AG04450 (cell line): Measurements from ENCODE around the gene PRSS57. TPM values are rescaled to one million over a fixed set of nuclear protein-coding genes. Genes with fewer than 3 reads are reported as not detected.

Source experiments
- CTCF ChIA-PET: fragments of 300-600, 350-600 bp; formaldehyde crosslinking; extraction: SDS; loops from one replicate; lab custom pipeline; 2022; ENCODE audit warnings: antibody characterized with exemption, inconsistent platforms; lab: Charles Lee
- POLR2A ChIA-PET: fragments of 350-600 bp; formaldehyde crosslinking; extraction: SDS; loops from one replicate; lab custom pipeline; 2021; ENCODE audit warnings: antibody characterized with exemption, inconsistent platforms; lab: Yijun Ruan, JAX
- DNase-seq: peaks from one replicate; pipeline ENCODE4 v3.0.0-alpha.2; 2011; ENCODE audit warnings: low read depth, low spot score
- H3K27ac ChIP-seq: one replicate; pipeline ENCODE4 v1.5.1; 2012; ENCODE audit warnings: low read depth, low read length, control low read depth
- H3K27me3 ChIP-seq: one replicate; pipeline ENCODE4 v1.6.0; 2012; ENCODE audit warnings: low read length; ENCODE audit not compliant: control insufficient read depth, insufficient read depth
- H3K4me3 ChIP-seq: 2 replicates; pipeline ENCODE4 v1.5.1; 2011; ENCODE audit warnings: mild to moderate bottlenecking, low read depth, low read length, control low read depth
- H3K9me3 ChIP-seq: 2 replicates; pipeline ENCODE4 v1.5.1; 2012; ENCODE audit warnings: low read length; ENCODE audit not compliant: control insufficient read depth, insufficient read depth
- polyA plus RNA-seq: library from polyadenylated mRNA; depleted of rRNA; stranded (reverse); fragments of >200 nt; gene quantifications from 2 replicates; pipeline ENCODE4 v1.2.3, GENCODE V29; 2011; rRNA removed
- TF ChIP-seq, protein P1 (sequence below): IDR thresholded peaks from 2 replicates; pipeline ENCODE4 v1.5.1; 2011; ENCODE audit warnings: low read depth, low read length, control low read depth, inconsistent platforms

PRSS57 gene
- polyA plus RNA-seq, 1 experiment: not detected

DNA sequence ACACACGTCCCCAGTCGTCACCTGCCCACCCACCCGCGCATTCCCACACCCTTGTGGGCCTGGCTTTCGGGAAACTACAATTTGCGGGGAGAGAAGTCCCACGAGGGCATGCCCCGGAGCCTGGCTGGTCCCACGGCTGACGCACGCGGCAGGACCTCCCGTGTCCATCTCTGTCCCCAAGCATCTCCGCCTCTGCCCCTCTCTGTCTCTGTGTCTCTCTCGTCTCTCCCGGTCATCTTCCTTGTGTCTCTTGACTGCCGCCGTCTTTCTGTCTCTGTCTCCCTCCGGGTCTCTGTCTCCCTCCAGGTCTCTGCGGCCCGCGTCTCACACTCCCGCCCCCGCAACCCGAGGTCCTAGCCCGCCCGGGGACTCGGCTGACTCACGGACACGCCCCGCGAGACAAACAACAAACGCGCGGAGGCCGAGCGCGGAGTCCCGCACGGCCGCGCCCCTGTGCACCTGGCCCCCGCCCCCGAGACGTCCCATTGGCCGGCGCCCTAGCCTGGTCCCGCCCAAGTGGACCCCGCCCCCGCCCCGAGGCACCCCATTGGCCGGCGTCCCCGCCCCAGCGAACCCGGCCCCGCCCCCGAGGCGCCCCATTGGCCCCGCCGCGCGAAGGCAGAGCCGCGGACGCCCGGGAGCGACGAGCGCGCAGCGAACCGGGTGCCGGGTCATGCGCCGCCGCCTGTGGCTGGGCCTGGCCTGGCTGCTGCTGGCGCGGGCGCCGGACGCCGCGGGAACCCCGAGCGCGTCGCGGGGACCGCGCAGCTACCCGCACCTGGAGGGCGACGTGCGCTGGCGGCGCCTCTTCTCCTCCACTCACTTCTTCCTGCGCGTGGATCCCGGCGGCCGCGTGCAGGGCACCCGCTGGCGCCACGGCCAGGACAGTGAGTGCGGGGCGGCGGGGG lies 55.7 kb downstream of the PRSS57 start, which contains the start of gene FGF22:
Gene FGF22 (plus strand): TSS at position 627 of the 908 bp plus-strand sequence. CDS start 47 bp downstream, at position 674.
- TF ChIP-seq, protein P1, sequence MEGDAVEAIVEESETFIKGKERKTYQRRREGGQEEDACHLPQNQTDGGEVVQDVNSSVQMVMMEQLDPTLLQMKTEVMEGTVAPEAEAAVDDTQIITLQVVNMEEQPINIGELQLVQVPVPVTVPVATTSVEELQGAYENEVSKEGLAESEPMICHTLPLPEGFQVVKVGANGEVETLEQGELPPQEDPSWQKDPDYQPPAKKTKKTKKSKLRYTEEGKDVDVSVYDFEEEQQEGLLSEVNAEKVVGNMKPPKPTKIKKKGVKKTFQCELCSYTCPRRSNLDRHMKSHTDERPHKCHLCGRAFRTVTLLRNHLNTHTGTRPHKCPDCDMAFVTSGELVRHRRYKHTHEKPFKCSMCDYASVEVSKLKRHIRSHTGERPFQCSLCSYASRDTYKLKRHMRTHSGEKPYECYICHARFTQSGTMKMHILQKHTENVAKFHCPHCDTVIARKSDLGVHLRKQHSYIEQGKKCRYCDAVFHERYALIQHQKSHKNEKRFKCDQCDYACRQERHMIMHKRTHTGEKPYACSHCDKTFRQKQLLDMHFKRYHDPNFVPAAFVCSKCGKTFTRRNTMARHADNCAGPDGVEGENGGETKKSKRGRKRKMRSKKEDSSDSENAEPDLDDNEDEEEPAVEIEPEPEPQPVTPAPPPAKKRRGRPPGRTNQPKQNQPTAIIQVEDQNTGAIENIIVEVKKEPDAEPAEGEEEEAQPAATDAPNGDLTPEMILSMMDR: no peak
- CTCF ChIA-PET: no interaction called here
- Histone ChIP-seq H3K27me3 (no peaks in the 10 kb centered on the region), H3K9me3 (no peaks in the 10 kb centered on the region; the same call in 1 of the 2 replicates), H3K27ac (no peak within 1 kb of the TSS), H3K4me3 (peak within 1 kb of the TSS; percentile 50)
- peak; percentile 30 for DNase-seq
- POLR2A ChIA-PET: no interaction called here

DNA sequence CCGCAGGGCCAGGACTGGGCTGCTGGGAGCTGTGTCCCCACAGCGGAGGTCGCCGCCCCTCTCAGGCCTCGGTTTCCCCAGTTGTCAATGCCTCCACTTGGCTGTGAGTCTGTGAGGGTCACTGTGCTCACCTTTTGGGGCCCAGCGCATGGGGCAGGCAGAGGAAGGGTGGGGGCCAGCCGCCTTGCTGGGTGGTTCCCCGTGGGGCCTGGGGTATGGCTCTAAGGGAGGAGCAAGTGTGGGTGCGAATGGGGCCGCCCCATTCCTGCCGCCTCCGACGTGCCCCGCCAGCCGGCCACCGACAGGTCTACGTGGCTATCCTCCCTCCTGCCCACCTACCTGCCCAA lies 56.4 kb downstream of the PRSS57 start:
- CTCF ChIA-PET: no interaction called here

More for the DNA sequence above, 56.4 kb downstream of the PRSS57 start:
- TF ChIP-seq, protein P1: no peak
- DNase-seq: no peak
- Histone ChIP-seq H3K4me3 (peak overlapping the region; percentile 50; the same call in 1 of the 2 replicates), H3K27ac (no peak overlapping the region), H3K9me3 (no peaks in the 10 kb centered on the region; the same call in 1 of the 2 replicates), H3K27me3 (no peaks in the 10 kb centered on the region)
- POLR2A ChIA-PET: no interaction called here

Other genes with a start within 250 kb of the PRSS57 start
- 1.3 and 2.2 TPM in 2 replicates for gene SHC2, start 234.4 kb downstream of the PRSS57 start, polyA plus RNA-seq
- not detected in 2 replicates for gene MADCAM1, start 199.0 kb downstream of the PRSS57 start, polyA plus RNA-seq
- gene TPGS1, start 188.0 kb downstream of the PRSS57 start, polyA plus RNA-seq: 2.6 and 4.1 TPM in 2 replicates
- gene CDC34, start 163.7 kb downstream of the PRSS57 start, polyA plus RNA-seq: 34.0 and 54.0 TPM in 2 replicates
- gene GZMM, start 151.4 kb downstream of the PRSS57 start, polyA plus RNA-seq: not detected in 2 replicates
- gene BSG, start 122.9 kb downstream of the PRSS57 start, polyA plus RNA-seq: 404 and 515 TPM in 2 replicates
- 0.33 and 0.58 TPM in 2 replicates for gene HCN2, start 105.6 kb downstream of the PRSS57 start, polyA plus RNA-seq
- gene POLRMT, start 61.9 kb downstream of the PRSS57 start, polyA plus RNA-seq: 15.5 and 21.1 TPM in 2 replicates
- not detected in 2 replicates for gene FGF22, start 55.6 kb downstream of the PRSS57 start, polyA plus RNA-seq
- 1.7 and 3.1 TPM in 2 replicates for gene RNF126, start 32.2 kb downstream of the PRSS57 start, polyA plus RNA-seq
- 21.2 and 23.2 TPM in 2 replicates for gene FSTL3, start 19.1 kb downstream of the PRSS57 start, polyA plus RNA-seq
- gene PALM, start 13.5 kb upstream of the PRSS57 start, polyA plus RNA-seq: 1.8 and 2.4 TPM in 2 replicates
- gene MISP, start 55.7 kb upstream of the PRSS57 start, polyA plus RNA-seq: 0.07 and 0.09 TPM in 2 replicates
- gene PTBP1, start 102.0 kb upstream of the PRSS57 start, polyA plus RNA-seq: 141 and 216 TPM in 2 replicates
- gene PLPPR3, start 126.5 kb upstream of the PRSS57 start, polyA plus RNA-seq: 1.3 and 2.2 TPM in 2 replicates
- 0.04 TPM in 1 of 2 replicates, not detected in the other for gene AZU1, start 132.4 kb upstream of the PRSS57 start, polyA plus RNA-seq
- gene PRTN3, start 145.5 kb upstream of the PRSS57 start, polyA plus RNA-seq: not detected in 2 replicates
- gene ELANE, start 156.9 kb upstream of the PRSS57 start, polyA plus RNA-seq: not detected in 2 replicates
- gene CFD, start 164.2 kb upstream of the PRSS57 start, polyA plus RNA-seq: 0.45 and 1.0 TPM in 2 replicates
- 22.7 and 31.7 TPM in 2 replicates for gene MED16, start 197.7 kb upstream of the PRSS57 start, polyA plus RNA-seq
- not detected in 2 replicates for gene RNU6-9, start 198.0 kb upstream of the PRSS57 start, polyA plus RNA-seq
- gene R3HDM4, start 217.8 kb upstream of the PRSS57 start, polyA plus RNA-seq: 24.0 and 30.9 TPM in 2 replicates
- gene KISS1R, start 221.9 kb upstream of the PRSS57 start, polyA plus RNA-seq: not detected in 2 replicates
- gene ARID3A, start 230.6 kb upstream of the PRSS57 start, polyA plus RNA-seq: 7.6 and 12.2 TPM in 2 replicates